Measurements from ENCODE around the gene PTPN23.

DNA sequence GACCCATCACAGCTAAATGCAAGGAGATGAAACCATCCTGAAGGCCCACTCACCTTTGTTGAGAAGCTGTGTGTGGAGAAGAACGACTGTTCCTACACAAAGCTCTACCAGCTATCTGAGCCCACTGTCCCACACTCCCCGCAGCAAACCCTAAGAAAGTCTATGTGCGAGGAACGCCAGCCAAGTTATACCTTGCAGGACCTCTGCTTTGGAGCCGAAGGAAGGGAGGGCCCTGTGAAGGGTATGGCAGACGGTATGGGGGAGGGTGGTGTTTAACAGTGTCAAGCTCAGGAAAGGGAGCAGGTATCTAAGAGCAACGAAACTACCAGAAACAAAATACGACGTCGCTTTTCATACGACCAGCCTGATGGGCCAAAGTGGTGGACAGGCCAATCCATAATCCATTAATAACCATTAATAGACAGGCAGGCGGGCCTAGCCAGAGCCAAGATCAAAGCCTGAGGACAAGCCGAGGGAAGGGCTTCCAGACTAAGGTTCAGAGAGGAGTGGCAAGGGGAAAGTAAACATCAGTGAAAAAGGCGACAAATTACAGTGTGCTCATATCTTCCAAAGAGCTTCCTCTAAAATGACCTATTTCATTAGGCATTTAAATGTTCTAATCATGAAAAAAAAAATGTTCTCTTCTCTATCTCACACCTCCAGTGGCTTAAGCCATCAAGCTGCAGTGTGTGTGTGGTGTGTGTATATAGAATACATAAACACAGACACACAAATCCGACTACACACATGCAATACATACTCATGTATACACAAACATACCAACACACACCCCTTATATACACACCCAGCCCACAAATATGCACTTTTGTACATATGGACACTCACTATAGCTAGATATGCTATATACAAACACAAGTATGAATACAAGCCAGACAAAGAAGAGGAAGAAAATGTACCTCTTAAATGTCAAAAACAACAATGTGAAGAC is 43.9 kb downstream of the PTPN23 start:
- TF ChIP-seq, protein P1, sequence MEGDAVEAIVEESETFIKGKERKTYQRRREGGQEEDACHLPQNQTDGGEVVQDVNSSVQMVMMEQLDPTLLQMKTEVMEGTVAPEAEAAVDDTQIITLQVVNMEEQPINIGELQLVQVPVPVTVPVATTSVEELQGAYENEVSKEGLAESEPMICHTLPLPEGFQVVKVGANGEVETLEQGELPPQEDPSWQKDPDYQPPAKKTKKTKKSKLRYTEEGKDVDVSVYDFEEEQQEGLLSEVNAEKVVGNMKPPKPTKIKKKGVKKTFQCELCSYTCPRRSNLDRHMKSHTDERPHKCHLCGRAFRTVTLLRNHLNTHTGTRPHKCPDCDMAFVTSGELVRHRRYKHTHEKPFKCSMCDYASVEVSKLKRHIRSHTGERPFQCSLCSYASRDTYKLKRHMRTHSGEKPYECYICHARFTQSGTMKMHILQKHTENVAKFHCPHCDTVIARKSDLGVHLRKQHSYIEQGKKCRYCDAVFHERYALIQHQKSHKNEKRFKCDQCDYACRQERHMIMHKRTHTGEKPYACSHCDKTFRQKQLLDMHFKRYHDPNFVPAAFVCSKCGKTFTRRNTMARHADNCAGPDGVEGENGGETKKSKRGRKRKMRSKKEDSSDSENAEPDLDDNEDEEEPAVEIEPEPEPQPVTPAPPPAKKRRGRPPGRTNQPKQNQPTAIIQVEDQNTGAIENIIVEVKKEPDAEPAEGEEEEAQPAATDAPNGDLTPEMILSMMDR (IDR thresholded peaks at IDR 0.05): no peak
- TF ChIP-seq POLR2A (IDR thresholded peaks at IDR 0.05): no peak

All from heart left ventricle (tissue), 13 donors.